ENCODE results near the gene ATP2C1. TPM values are rescaled to one million over a fixed set of nuclear protein-coding genes. Genes with fewer than 3 reads are reported as not detected.
A peak's percentile ranks its signal among the peaks of the same experiment; 100 is the strongest.

ATP2C1 gene
- total and polyA plus RNA-seq, 9 of the 15 experiments (the other 6 are each of a cell fraction or from before 2014, with no cell fraction given) = 10.0 to 53.5 (median 27.9) TPM

DNA sequence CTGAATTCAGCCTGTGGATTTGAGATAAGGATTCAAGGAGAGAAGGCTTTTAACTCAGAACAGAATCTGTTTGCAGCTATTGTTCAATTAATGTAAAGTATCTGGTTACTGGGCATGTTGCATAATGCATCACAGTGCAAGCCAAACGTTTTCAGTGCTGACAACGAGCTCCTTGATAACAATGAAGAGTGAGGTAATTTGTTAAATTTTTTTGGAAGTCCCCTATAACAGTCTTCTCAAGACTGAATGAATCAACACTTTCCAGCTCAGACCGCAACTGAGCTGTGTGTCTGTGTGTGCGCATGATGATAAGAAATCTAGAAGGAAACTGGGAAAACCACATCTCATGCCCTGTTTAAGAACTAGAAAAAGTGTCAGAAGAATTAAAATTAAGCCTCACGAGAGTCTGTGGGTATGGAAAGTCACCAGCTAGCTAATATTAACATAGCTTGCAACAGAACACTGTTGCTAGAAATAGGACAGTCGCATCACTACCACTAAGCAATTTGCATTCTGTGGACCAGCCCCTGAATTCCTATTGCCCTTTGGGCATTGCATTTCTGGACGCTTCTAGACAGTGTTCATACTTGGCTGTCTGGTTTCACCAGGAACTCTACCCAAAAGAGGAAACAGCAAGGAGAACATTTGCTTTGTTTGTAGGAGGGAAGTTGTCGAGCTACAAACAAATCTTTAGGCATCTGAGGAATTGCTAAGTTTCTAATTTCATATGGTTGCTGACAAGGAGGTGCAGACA lies 43.7 kb upstream of the ATP2C1 start (continued):
- TF ChIP-seq, protein P1, sequence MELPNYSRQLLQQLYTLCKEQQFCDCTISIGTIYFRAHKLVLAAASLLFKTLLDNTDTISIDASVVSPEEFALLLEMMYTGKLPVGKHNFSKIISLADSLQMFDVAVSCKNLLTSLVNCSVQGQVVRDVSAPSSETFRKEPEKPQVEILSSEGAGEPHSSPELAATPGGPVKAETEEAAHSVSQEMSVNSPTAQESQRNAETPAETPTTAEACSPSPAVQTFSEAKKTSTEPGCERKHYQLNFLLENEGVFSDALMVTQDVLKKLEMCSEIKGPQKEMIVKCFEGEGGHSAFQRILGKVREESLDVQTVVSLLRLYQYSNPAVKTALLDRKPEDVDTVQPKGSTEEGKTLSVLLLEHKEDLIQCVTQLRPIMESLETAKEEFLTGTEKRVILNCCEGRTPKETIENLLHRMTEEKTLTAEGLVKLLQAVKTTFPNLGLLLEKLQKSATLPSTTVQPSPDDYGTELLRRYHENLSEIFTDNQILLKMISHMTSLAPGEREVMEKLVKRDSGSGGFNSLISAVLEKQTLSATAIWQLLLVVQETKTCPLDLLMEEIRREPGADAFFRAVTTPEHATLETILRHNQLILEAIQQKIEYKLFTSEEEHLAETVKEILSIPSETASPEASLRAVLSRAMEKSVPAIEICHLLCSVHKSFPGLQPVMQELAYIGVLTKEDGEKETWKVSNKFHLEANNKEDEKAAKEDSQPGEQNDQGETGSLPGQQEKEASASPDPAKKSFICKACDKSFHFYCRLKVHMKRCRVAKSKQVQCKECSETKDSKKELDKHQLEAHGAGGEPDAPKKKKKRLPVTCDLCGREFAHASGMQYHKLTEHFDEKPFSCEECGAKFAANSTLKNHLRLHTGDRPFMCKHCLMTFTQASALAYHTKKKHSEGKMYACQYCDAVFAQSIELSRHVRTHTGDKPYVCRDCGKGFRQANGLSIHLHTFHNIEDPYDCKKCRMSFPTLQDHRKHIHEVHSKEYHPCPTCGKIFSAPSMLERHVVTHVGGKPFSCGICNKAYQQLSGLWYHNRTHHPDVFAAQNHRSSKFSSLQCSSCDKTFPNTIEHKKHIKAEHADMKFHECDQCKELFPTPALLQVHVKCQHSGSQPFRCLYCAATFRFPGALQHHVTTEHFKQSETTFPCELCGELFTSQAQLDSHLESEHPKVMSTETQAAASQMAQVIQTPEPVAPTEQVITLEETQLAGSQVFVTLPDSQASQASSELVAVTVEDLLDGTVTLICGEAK (IDR thresholded peaks at IDR 0.05) = no peak
- TF ChIP-seq, protein P1 (CRISPR knock-in tag; IDR thresholded peaks at IDR 0.05) = no peak
- TF ChIP-seq BRCA1 (IDR thresholded peaks at IDR 0.05) = no peak
- TF ChIP-seq BRCA1 (CRISPR knock-in tag; IDR thresholded peaks at IDR 0.05) = no peak
- TF ChIP-seq ZC3H4 (CRISPR knock-in tag; IDR thresholded peaks at IDR 0.05; ENCODE audit: borderline replicate concordance) = no peak
- TF ChIP-seq, protein P2, sequence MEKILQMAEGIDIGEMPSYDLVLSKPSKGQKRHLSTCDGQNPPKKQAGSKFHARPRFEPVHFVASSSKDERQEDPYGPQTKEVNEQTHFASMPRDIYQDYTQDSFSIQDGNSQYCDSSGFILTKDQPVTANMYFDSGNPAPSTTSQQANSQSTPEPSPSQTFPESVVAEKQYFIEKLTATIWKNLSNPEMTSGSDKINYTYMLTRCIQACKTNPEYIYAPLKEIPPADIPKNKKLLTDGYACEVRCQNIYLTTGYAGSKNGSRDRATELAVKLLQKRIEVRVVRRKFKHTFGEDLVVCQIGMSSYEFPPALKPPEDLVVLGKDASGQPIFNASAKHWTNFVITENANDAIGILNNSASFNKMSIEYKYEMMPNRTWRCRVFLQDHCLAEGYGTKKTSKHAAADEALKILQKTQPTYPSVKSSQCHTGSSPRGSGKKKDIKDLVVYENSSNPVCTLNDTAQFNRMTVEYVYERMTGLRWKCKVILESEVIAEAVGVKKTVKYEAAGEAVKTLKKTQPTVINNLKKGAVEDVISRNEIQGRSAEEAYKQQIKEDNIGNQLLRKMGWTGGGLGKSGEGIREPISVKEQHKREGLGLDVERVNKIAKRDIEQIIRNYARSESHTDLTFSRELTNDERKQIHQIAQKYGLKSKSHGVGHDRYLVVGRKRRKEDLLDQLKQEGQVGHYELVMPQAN (IDR thresholded peaks at IDR 0.05; ENCODE audit: borderline replicate concordance) = no peak
- TF ChIP-seq ZNF224 (CRISPR knock-in tag; IDR thresholded peaks at IDR 0.05) = no peak
- TF ChIP-seq TAL1 (IDR thresholded peaks at IDR 0.05) = peak; percentile 87
- TF ChIP-seq, protein P3, sequence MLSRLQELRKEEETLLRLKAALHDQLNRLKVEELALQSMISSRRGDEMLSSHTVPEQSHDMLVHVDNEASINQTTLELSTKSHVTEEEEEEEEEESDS (CRISPR knock-in tag; IDR thresholded peaks at IDR 0.05) = no peak
- TF ChIP-seq BHLHE40 (IDR thresholded peaks at IDR 0.05; ENCODE audit: low read length) = peak; percentile 77
- no peak for TF ChIP-seq BCOR (IDR thresholded peaks at IDR 0.05)
- no peak for TF ChIP-seq KAT8 (IDR thresholded peaks at IDR 0.05; ENCODE audit: low read depth)
- no peak for TF ChIP-seq ZFP30 (CRISPR knock-in tag; IDR thresholded peaks at IDR 0.05; ENCODE audit: borderline replicate concordance)
- TF ChIP-seq TAF7 (tag; IDR thresholded peaks at IDR 0.05) = no peak
- TF ChIP-seq PKNOX1 (IDR thresholded peaks at IDR 0.05) = no peak
